Loucy (cell line): ENCODE results near the gene DIPK1A.

ENCODE experiments used
- H2AFZ ChIP-seq: fragments of 200-600 bp; sonication (generic); 2 replicates; pipeline ENCODE4 v1.6.0; 2016; ENCODE audit warnings: antibody characterized with exemption, mild to moderate bottlenecking, low read length, moderate library complexity
- H3F3A ChIP-seq: fragments of 200-600 bp; 2 replicates; pipeline ENCODE4 v1.6.0; 2016; ENCODE audit warnings: antibody characterized with exemption, low read depth, mild to moderate bottlenecking
- H3K27me3 ChIP-seq: fragments of 200-600 bp; sonication (generic); 2 replicates; pipeline ENCODE4 v1.6.1; 2014; ENCODE audit warnings: low read length, mild to moderate bottlenecking; ENCODE audit not compliant: insufficient read depth, poor library complexity, severe bottlenecking
- H3K36me3 ChIP-seq: fragments of 200-600 bp; sonication (generic); 2 replicates; pipeline ENCODE4 v1.6.1; 2016; ENCODE audit warnings: low read length; ENCODE audit not compliant: insufficient read depth
- H3K4me1 ChIP-seq: fragments of 200-600 bp; sonication (generic); 2 replicates; pipeline ENCODE4 v1.5.1; 2014; ENCODE audit warnings: low read length, mild to moderate bottlenecking; ENCODE audit not compliant: insufficient read depth, poor library complexity, severe bottlenecking
- H3K4me2 ChIP-seq: fragments of 200-600 bp; sonication (generic); 2 replicates; pipeline ENCODE4 v1.6.0; 2014; ENCODE audit warnings: antibody characterized with exemption, low read length, low read depth, mild to moderate bottlenecking; ENCODE audit not compliant: poor library complexity, severe bottlenecking
- H3K4me3 ChIP-seq: fragments of 200-600 bp; sonication (generic); 2 replicates; pipeline ENCODE4 v1.5.1; 2014; ENCODE audit warnings: low read length, mild to moderate bottlenecking, mixed read lengths; ENCODE audit not compliant: poor library complexity, severe bottlenecking
- H3K79me2 ChIP-seq: fragments of 200-600 bp; sonication (generic); 2 replicates; pipeline ENCODE4 v1.6.1; 2014; ENCODE audit warnings: low read length; ENCODE audit not compliant: insufficient read depth
- H3K9ac ChIP-seq: fragments of 200-600 bp; sonication (generic); 2 replicates; pipeline ENCODE4 v1.6.0; 2014; ENCODE audit warnings: mild to moderate bottlenecking, low read depth, low read length, moderate library complexity; ENCODE audit not compliant: poor library complexity, severe bottlenecking
- H3K9me2 ChIP-seq: fragments of 200-600 bp; sonication (generic); replicated peaks from 2 replicates; pipeline ENCODE4 v1.6.1; 2016; ENCODE audit warnings: low read depth, low read length, mixed read lengths
- H3K9me3 ChIP-seq: fragments of 200-600 bp; sonication (generic); 2 replicates; pipeline ENCODE4 v1.6.1; 2014; ENCODE audit warnings: mild to moderate bottlenecking, antibody characterized with exemption, low read length, low read depth; ENCODE audit not compliant: insufficient read depth
- H4K20me1 ChIP-seq: fragments of 200-600 bp; sonication (generic); 2 replicates; pipeline ENCODE4 v1.6.0; 2014; ENCODE audit warnings: antibody characterized with exemption, low read length, mild to moderate bottlenecking; ENCODE audit not compliant: insufficient read depth, poor library complexity, severe bottlenecking
- EZH2phosphoT487 ChIP-seq: fragments of 200-600 bp; IDR thresholded peaks from 2 replicates; pipeline ENCODE4 v1.6.1; 2018; ENCODE audit warnings: antibody characterized with exemption, mild to moderate bottlenecking, moderate library complexity, borderline replicate concordance
- TF ChIP-seq, protein P1 (sequence below): fragments of 200-600 bp; sonication (generic); conservative IDR thresholded peaks from 2 replicates; pipeline ENCODE4 v1.5.1; 2014; ENCODE audit warnings: mild to moderate bottlenecking, antibody characterized with exemption, low read length

The DIPK1A gene

DNA sequence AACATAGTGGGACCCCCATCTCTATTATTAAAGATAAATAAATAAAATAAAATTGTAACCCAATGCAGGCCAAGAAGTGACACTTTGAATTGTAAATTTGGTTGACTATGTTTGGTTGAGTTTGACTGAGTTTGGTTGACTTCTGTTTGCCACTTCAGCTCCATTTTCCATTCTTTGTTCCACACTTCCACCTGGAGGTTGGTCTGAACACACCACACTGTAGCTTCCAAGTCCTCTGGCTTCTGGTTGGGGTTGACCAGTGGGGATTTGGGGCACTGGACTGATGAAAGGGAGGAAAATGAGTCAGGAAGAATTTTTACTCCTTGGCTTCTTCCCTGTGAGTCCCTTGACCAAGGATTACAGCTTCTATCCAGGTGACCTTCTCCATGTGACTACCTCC, 40.6 kb upstream of the DIPK1A start:
- H3K4me3 ChIP-seq: no peak overlapping the region
- H3K9ac ChIP-seq: no peak overlapping the region
- H3F3A ChIP-seq: no peaks in the 10 kb centered on the region
- no peaks in the 10 kb centered on the region for H4K20me1 ChIP-seq
- no peaks in the 10 kb centered on the region for H3K4me1 ChIP-seq
- no peaks in the 10 kb centered on the region for H3K79me2 ChIP-seq
- no peaks in the 10 kb centered on the region for H3K36me3 ChIP-seq
- H3K9me3 ChIP-seq: no peaks in the 10 kb centered on the region
- H2AFZ ChIP-seq: no peak overlapping the region
- H3K4me2 ChIP-seq: no peak overlapping the region
- no peak for TF ChIP-seq EZH2phosphoT487
- TF ChIP-seq, protein P1, sequence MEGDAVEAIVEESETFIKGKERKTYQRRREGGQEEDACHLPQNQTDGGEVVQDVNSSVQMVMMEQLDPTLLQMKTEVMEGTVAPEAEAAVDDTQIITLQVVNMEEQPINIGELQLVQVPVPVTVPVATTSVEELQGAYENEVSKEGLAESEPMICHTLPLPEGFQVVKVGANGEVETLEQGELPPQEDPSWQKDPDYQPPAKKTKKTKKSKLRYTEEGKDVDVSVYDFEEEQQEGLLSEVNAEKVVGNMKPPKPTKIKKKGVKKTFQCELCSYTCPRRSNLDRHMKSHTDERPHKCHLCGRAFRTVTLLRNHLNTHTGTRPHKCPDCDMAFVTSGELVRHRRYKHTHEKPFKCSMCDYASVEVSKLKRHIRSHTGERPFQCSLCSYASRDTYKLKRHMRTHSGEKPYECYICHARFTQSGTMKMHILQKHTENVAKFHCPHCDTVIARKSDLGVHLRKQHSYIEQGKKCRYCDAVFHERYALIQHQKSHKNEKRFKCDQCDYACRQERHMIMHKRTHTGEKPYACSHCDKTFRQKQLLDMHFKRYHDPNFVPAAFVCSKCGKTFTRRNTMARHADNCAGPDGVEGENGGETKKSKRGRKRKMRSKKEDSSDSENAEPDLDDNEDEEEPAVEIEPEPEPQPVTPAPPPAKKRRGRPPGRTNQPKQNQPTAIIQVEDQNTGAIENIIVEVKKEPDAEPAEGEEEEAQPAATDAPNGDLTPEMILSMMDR: no peak
- no peaks in the 10 kb centered on the region for H3K27me3 ChIP-seq
- H3K9me2 ChIP-seq: no peaks in the 10 kb centered on the region

DNA sequence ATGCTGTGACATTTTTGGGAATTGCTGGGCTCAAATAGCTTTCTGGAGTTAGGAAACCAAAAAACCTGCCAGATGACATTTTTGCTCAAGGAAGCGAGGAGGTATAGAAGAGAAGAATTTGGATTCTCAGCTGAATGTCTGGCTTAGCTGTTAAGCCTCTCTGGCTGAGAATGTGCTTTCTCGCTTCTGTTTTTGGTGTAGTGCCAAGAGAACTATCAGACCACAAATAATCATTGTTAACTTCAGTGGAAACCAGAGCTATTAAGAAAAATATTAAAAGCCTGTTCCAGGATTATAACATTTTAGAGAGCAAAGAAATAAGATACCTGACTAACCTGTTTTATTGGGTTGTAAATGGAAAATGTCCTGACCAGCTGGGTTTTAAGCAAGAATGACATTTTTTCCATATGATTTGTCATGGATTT, 39.5 kb upstream of the DIPK1A start:
- Histone ChIP-seq H4K20me1 (no peaks in the 10 kb centered on the region), H3K4me3 (no peak overlapping the region), H3K36me3 (no peaks in the 10 kb centered on the region), H3K4me2 (no peak overlapping the region), H2AFZ (no peak overlapping the region), H3K9ac (no peak overlapping the region), H3K27me3 (no peaks in the 10 kb centered on the region), H3K79me2 (no peaks in the 10 kb centered on the region), H3K9me2 (no peaks in the 10 kb centered on the region), H3K9me3 (no peaks in the 10 kb centered on the region), H3F3A (no peaks in the 10 kb centered on the region), H3K4me1 (no peaks in the 10 kb centered on the region)
- TF ChIP-seq, protein P1: no peak

DNA sequence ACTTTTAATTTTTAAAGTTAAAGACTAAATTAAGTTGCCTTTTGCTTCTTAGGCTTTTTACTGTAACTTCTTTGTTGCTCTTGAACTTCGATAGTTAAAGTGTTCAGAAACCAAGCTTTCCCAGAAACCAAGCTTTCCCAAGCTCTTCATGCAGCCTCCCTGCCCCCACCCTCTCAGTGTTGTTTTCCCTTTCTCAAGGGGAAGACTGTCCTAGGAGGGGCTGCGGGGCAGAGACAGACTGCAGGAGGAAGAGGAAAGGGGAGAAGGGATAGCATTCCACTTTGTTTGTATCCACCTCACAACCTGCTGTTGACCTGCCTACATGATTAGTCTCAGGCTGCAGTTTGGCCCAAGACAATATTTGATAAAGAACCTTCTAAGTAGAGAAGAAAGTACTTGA, 39.0 kb upstream of the DIPK1A start:
- H3F3A ChIP-seq: no peaks in the 10 kb centered on the region
- no peak overlapping the region for H2AFZ ChIP-seq
- H4K20me1 ChIP-seq: no peaks in the 10 kb centered on the region
- no peak overlapping the region for H3K4me2 ChIP-seq
- no peak overlapping the region for H3K4me3 ChIP-seq
- H3K36me3 ChIP-seq: no peaks in the 10 kb centered on the region
- H3K79me2 ChIP-seq: no peaks in the 10 kb centered on the region
- H3K9me3 ChIP-seq: no peaks in the 10 kb centered on the region
- TF ChIP-seq, protein P1: no peak
- no peak for TF ChIP-seq EZH2phosphoT487
- no peaks in the 10 kb centered on the region for H3K27me3 ChIP-seq
- H3K9ac ChIP-seq: no peak overlapping the region
- H3K9me2 ChIP-seq: no peaks in the 10 kb centered on the region
- H3K4me1 ChIP-seq: no peaks in the 10 kb centered on the region
